Activated CD4-positive, alpha-beta T cell treated with anti-CD3 and anti-CD28 coated beads for 1 hour (primary cell): ENCODE measurements around the gene CCDC93.

ENCODE experiments used
- DNase-seq: peaks from one replicate; pipeline ENCODE4 v3.0.0-alpha.2; 2020

Gene CCDC93

GRCh38 chr2:117875786-117876185 lies 138.1 kb downstream of the CCDC93 start:
- no peak for DNase-seq
